OCI-LY1 (cell line): Measurements from ENCODE around the gene GRPR.

Experiments used
- H2AFZ ChIP-seq: fragments of 200-600 bp; sonication (generic), shearing (Covaris generic); 2 replicates; pipeline ENCODE4 v1.6.0; 2014; ENCODE audit warnings: antibody characterized with exemption, mild to moderate bottlenecking, low read length
- H3F3A ChIP-seq: fragments of 200-600 bp; sonication (generic), shearing (Covaris generic); 2 replicates; pipeline ENCODE4 v1.6.0; 2014; ENCODE audit warnings: mild to moderate bottlenecking, antibody characterized with exemption, low read length, moderate library complexity; ENCODE audit not compliant: insufficient read depth
- H3K27ac ChIP-seq: fragments of 200-600 bp; sonication (generic); 2 replicates; pipeline ENCODE4 v1.5.1; 2014; ENCODE audit warnings: low read length, mixed run types, mild to moderate bottlenecking, low read depth; ENCODE audit not compliant: poor library complexity, severe bottlenecking
- H3K27me3 ChIP-seq: fragments of 200-600 bp; sonication (generic); 2 replicates; pipeline ENCODE4 v1.6.0; 2014; ENCODE audit warnings: antibody characterized with exemption, mild to moderate bottlenecking, low read length, moderate library complexity; ENCODE audit not compliant: insufficient read depth
- H3K36me3 ChIP-seq: fragments of 200-600 bp; sonication (generic); 2 replicates; pipeline ENCODE4 v1.6.1; 2014; ENCODE audit warnings: mild to moderate bottlenecking, antibody characterized with exemption, low read length, moderate library complexity, mixed read lengths; ENCODE audit not compliant: insufficient read depth
- H3K4me1 ChIP-seq: fragments of 200-600 bp; sonication (generic); 2 replicates; pipeline ENCODE4 v1.5.1; 2014; ENCODE audit warnings: mild to moderate bottlenecking, low read length, moderate library complexity; ENCODE audit not compliant: insufficient read depth, severe bottlenecking
- H3K4me2 ChIP-seq: fragments of 200-600 bp; sonication (generic), shearing (Covaris generic); 2 replicates; pipeline ENCODE4 v1.6.1; 2014; ENCODE audit warnings: low read length
- H3K4me3 ChIP-seq: fragments of 200-600 bp; sonication (generic); 2 replicates; pipeline ENCODE4 v1.5.1; 2014; ENCODE audit warnings: low read length, low read depth, mild to moderate bottlenecking, mixed read lengths; ENCODE audit not compliant: poor library complexity, severe bottlenecking
- H3K79me2 ChIP-seq: fragments of 200-600 bp; shearing (Covaris generic); 2 replicates; pipeline ENCODE4 v1.6.1; 2016; ENCODE audit warnings: mixed run types, low read length, mixed read lengths; ENCODE audit not compliant: insufficient read depth
- H3K9ac ChIP-seq: fragments of 200-600 bp; sonication (generic), shearing (Covaris generic); 2 replicates; pipeline ENCODE4 v1.6.1; 2014; ENCODE audit warnings: mild to moderate bottlenecking, low read length, mixed read lengths
- H3K9me2 ChIP-seq: fragments of 200-600 bp; sonication (generic), shearing (Covaris generic); 2 replicates; pipeline ENCODE4 v1.6.1; 2014; ENCODE audit warnings: low read depth, mild to moderate bottlenecking, low read length, mixed read lengths
- H3K9me3 ChIP-seq: fragments of 200-600 bp; shearing (Covaris generic); 2 replicates; pipeline ENCODE4 v1.6.1; 2014; ENCODE audit warnings: low read length, mixed read lengths
- H4K20me1 ChIP-seq: fragments of 200-600 bp; sonication (generic), shearing (Covaris generic); 2 replicates; pipeline ENCODE4 v1.6.0; 2016; ENCODE audit warnings: mild to moderate bottlenecking, low read length; ENCODE audit not compliant: insufficient read depth
- EZH2 ChIP-seq: fragments of 200-600 bp; sonication (generic), shearing (Covaris generic); IDR thresholded peaks from 2 replicates; pipeline ENCODE4 v1.8.0; 2017; ENCODE audit warnings: borderline replicate concordance, mixed run types, mild to moderate bottlenecking, antibody characterized with exemption, low read length, moderate library complexity, mixed read lengths
- TF ChIP-seq, protein P1 (sequence below): fragments of 200-600 bp; sonication (generic), shearing (Covaris generic); IDR thresholded peaks from 2 replicates; pipeline ENCODE4 v1.5.1; 2017; ENCODE audit warnings: mild to moderate bottlenecking, antibody characterized with exemption, low read length, moderate library complexity, mixed read lengths

Gene GRPR

DNA sequence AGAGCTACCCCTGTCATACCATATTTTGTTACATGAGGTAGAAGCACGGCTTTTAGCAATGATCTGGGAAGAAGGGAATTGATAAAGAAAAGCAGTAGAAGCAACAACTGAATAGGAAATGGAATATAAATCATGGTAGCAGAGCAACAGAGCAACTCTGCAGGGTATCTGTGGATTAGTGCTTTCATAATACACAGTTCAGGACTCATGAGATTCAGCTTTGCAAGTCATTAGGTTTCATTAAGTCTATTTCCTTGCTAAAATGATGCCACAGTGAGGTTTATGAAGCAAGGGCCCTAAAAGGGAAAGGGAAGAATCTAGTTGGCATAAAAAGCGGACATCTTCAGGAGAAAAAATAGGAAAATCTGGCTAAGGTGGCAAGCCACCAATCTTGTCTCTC lies 45.6 kb upstream of the GRPR start:
- H3K4me2 ChIP-seq: no peak overlapping the region
- no peaks in the 10 kb centered on the region for H3F3A ChIP-seq
- no peaks in the 10 kb centered on the region for H3K4me1 ChIP-seq
- no peak overlapping the region for H3K9ac ChIP-seq
- H3K79me2 ChIP-seq: no peaks in the 10 kb centered on the region
- no peak overlapping the region for H3K27ac ChIP-seq
- no peaks in the 10 kb centered on the region for H3K9me3 ChIP-seq
- H2AFZ ChIP-seq: no peak overlapping the region
- H3K4me3 ChIP-seq: no peak overlapping the region
- no peak for TF ChIP-seq EZH2
- TF ChIP-seq, protein P1, sequence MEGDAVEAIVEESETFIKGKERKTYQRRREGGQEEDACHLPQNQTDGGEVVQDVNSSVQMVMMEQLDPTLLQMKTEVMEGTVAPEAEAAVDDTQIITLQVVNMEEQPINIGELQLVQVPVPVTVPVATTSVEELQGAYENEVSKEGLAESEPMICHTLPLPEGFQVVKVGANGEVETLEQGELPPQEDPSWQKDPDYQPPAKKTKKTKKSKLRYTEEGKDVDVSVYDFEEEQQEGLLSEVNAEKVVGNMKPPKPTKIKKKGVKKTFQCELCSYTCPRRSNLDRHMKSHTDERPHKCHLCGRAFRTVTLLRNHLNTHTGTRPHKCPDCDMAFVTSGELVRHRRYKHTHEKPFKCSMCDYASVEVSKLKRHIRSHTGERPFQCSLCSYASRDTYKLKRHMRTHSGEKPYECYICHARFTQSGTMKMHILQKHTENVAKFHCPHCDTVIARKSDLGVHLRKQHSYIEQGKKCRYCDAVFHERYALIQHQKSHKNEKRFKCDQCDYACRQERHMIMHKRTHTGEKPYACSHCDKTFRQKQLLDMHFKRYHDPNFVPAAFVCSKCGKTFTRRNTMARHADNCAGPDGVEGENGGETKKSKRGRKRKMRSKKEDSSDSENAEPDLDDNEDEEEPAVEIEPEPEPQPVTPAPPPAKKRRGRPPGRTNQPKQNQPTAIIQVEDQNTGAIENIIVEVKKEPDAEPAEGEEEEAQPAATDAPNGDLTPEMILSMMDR: no peak
- H4K20me1 ChIP-seq: no peaks in the 10 kb centered on the region
- H3K27me3 ChIP-seq: no peaks in the 10 kb centered on the region
- H3K9me2 ChIP-seq: no peaks in the 10 kb centered on the region
- no peaks in the 10 kb centered on the region for H3K36me3 ChIP-seq

DNA sequence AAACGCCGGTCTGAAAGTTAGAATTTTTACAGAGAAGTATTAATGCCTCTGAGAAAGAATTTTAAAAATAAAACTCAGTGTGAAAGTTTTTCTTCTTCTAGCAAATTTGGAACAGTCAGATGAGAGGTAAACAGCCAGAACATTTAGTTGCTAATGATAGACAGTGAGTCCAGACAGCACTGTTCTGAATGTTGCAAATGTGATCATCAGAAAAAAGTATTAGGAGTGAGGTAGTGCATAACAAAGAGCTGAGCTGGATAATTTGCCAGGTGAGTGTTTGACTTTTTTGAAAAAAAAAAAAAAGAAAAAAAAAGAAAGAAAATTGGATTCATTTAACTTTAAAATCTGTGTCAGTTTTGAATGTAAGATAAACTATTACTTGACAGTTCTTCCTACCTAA lies 42.0 kb upstream of the GRPR start:
- Histone ChIP-seq H3K27me3 (no peaks in the 10 kb centered on the region), H3K4me3 (no peak overlapping the region), H3K9ac (no peak overlapping the region), H3F3A (no peaks in the 10 kb centered on the region), H3K79me2 (no peaks in the 10 kb centered on the region), H3K4me1 (no peaks in the 10 kb centered on the region), H3K9me3 (no peaks in the 10 kb centered on the region), H4K20me1 (no peaks in the 10 kb centered on the region), H3K4me2 (no peak overlapping the region), H3K9me2 (no peaks in the 10 kb centered on the region), H2AFZ (no peak overlapping the region), H3K36me3 (no peaks in the 10 kb centered on the region), H3K27ac (no peak overlapping the region)
- no peak for TF ChIP-seq EZH2
- TF ChIP-seq, protein P1: no peak

DNA sequence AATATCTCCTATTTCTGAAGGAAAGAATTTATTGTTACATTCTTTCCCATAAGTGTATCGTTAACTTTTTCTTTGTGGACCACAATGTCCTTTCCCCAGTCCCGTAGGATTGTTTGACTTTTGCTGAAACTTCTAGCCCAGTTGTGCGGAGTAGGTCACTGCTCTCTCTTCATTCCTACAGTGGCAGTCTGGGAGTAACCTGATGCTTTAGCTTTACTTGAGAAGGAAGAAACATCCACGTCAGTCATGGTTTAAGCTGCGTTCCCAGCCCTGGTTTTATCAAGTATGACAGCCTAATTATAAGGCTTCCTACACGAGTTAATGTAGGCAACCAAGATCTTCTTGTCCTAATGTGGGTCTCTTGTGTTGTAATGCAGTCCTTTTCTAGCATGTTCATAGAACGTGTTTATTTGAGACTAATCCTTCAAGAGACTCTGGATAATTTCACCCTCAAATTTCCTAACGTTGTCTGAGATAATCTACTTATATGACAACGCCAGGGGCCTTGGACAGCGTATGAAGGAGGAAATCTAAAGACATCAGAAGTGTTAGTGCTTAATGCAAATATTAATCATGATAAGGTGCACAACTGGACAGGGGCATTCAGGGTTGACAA lies 40.8 kb upstream of the GRPR start:
- H3F3A ChIP-seq: no peaks in the 10 kb centered on the region
- H4K20me1 ChIP-seq: no peaks in the 10 kb centered on the region
- H3K27ac ChIP-seq: no peak overlapping the region
- no peaks in the 10 kb centered on the region for H3K27me3 ChIP-seq
- TF ChIP-seq EZH2: no peak
- TF ChIP-seq, protein P1: no peak
- no peak overlapping the region for H3K4me2 ChIP-seq
- H3K9ac ChIP-seq: no peak overlapping the region
- no peaks in the 10 kb centered on the region for H3K4me1 ChIP-seq
- no peaks in the 10 kb centered on the region for H3K36me3 ChIP-seq
- H3K9me3 ChIP-seq: no peaks in the 10 kb centered on the region
- no peak overlapping the region for H2AFZ ChIP-seq
- no peaks in the 10 kb centered on the region for H3K9me2 ChIP-seq
- no peak overlapping the region for H3K4me3 ChIP-seq
- H3K79me2 ChIP-seq: no peaks in the 10 kb centered on the region
